ENCODE measurements around the gene HECW1. TPM values are rescaled to one million over a fixed set of nuclear protein-coding genes. Genes with fewer than 3 reads are reported as not detected.

The HECW1 gene
- total RNA-seq, 4 donors from 2014 or later = 0.09 to 0.32 (median 0.12) TPM

DNA sequence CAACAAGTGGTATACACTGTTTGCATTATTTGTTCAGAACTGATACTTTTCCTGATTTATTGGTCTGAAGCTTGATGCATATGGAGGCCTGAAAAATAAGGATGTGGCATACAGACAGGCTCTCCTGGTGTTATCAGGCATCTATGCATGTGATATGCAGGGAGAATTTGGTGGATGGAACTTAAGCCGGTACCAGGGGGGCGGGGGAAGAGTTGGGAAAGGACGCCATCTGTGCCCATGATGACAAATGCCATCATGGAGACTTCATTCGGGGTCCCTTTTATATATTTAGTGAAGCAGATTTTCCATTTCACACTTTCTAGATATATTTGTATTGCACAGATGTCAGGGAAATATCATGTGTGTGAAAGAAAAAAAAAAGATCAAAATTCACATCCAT, 5.4 kb downstream of the HECW1 start:
- TF ChIP-seq, protein P1, sequence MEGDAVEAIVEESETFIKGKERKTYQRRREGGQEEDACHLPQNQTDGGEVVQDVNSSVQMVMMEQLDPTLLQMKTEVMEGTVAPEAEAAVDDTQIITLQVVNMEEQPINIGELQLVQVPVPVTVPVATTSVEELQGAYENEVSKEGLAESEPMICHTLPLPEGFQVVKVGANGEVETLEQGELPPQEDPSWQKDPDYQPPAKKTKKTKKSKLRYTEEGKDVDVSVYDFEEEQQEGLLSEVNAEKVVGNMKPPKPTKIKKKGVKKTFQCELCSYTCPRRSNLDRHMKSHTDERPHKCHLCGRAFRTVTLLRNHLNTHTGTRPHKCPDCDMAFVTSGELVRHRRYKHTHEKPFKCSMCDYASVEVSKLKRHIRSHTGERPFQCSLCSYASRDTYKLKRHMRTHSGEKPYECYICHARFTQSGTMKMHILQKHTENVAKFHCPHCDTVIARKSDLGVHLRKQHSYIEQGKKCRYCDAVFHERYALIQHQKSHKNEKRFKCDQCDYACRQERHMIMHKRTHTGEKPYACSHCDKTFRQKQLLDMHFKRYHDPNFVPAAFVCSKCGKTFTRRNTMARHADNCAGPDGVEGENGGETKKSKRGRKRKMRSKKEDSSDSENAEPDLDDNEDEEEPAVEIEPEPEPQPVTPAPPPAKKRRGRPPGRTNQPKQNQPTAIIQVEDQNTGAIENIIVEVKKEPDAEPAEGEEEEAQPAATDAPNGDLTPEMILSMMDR (IDR thresholded peaks at IDR 0.05) = no peak
- no peak for DNase-seq (ENCODE audit: low spot score)
- no peak for ATAC-seq (ENCODE audit: low FRiP score)

DNA sequence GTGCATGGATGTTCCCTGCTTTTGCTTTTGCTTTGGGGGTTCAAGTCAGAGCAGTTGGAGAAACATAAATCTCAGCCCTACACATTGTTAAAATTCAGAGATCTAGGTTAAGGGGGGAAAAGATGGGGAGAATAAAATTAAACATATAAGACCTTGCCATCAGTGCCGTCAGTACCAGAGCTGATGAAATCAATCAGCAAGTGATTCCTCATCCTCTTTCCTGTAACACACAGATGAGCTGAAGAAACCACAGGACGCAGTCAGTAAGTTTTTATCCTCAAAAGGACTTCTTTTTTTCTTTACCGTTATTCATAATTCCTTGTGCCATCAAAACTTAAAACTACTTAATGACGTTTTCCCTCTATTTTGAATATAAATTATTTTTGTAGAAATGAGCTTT, 5.9 kb downstream of the HECW1 start:
- TF ChIP-seq, protein P1 (IDR thresholded peaks at IDR 0.05) = no peak
- no peak for ATAC-seq (ENCODE audit: low FRiP score)

DNA sequence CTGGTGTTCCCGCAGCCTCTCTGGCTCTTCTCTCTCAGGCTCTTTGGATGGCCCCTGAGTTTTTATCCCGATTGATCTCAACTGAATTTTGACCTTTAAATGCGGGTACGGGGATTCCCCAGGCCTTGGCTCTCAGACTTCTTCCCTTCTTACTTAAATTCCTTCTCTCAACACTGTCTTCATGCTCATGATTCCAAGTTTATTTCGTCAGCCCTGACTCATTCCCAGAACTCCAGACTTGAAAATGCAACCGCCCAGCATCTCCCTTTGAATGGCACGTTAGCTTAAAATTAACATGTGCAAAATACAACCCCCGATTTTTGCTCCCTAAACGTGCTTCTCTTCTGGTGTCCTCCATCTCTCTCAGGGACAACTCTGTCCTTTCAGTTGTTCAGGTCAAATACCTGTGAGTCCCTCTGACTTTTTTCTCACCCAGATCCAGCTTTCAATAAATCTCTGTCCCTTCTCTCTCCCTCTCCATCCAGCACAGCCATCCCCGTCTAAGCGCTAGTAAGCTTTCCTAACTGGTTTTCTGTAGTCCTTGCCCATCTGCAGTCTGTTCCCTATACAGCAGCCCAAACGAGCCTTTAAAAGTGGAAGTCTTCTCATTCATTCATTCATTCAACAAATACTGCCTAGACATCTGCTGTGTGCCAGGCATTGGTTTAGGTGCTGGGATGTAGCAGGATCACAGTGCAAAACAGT, 7.1 kb downstream of the HECW1 start:
- DNase-seq (ENCODE audit: low spot score) = no peak
- TF ChIP-seq, protein P1 (IDR thresholded peaks at IDR 0.05) = no peak
- ATAC-seq (ENCODE audit: low FRiP score) = peak; percentile 90

More for the DNA sequence above, 5.9 kb downstream of the HECW1 start:
- DNase-seq (ENCODE audit: low spot score) = no peak

DNA sequence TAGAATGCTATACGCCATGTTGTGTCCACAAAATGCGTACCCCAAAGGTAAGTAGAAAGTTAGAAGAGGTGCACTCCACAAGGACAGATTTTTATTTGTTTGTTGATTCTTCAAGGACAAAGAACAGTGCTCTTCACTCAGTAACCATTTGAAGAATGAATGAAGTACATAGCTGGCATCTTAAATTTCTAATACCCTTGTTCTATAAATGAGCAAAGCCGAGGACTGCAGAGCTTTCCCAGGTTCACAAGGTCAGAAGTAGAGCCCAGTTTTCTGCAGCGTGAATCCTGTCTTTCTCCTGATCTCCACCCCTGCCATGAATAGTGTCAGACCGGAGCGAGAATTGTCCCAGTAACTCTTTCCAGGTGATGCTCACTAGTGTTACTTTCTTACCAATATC, 9.5 kb downstream of the HECW1 start:
- ATAC-seq (ENCODE audit: low FRiP score) (no peak), DNase-seq (ENCODE audit: low spot score) (no peak)
- TF ChIP-seq, protein P1 (IDR thresholded peaks at IDR 0.05) = no peak

DNA sequence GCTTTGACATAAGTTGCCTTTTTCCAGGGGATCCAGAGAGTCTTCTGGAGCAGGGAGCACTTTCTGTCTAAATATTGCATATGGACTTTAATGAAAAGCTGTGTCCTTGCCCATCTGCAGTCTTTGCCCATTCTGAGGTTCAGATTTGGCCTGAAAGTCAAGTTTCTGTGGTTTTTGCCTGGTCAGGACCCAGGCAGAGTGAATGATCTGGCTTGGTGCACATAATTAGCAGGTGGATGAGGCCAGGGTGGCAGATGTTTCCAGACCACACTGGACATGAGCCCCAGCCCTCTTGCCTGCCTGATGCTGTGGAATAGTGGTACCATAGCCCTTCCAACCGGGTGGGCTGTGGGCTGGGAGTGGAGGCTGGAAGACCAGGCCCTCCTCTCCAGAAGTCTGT, 11.0 kb downstream of the HECW1 start:
- no peak for DNase-seq (ENCODE audit: low spot score)
- ATAC-seq (ENCODE audit: low FRiP score) = no peak
- TF ChIP-seq, protein P1 (IDR thresholded peaks at IDR 0.05) = no peak

DNA sequence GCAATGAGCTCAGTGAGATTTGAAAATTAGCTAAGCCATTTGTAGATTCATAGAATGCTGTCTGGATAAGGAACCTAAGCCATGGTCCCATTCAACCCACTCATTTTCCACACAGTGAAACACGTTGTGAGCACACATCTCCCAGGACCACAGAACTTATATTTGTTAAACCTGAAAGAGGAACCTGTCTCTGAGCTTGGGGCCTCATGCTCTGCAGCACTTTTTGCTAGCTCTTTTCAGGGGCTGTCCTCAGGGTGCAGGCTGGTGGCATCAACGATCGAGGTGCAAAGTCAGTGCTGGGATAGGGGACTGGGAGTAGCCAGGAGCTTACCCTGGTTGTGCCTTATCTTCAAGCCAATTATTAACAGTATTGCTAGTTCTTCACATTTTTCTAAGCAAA, 11.9 kb downstream of the HECW1 start:
- TF ChIP-seq, protein P1 (IDR thresholded peaks at IDR 0.05) = no peak
- ATAC-seq (ENCODE audit: low FRiP score) (no peak), DNase-seq (ENCODE audit: low spot score) (no peak)

DNA sequence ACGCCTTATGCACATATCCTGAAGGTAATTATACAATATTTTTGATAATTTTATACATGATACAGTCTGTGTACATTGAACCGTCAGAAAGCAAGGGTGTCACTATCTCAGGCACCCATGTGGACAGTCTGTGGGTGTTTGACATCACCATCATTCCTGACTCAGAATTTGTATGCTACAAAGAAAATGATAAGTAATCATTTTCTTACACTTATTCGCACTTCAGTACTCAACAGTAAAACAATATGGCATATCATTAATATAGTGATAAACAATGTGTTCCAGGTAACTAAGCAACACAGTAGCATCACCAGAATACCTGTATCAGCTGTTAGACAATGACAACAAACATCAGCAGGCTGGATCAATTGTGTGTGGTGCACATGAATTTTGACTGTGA, 17.9 kb downstream of the HECW1 start:
- no peak for ATAC-seq (ENCODE audit: low FRiP score)
- TF ChIP-seq, protein P1 (IDR thresholded peaks at IDR 0.05) = no peak
- DNase-seq (ENCODE audit: low spot score) = no peak
